Rectal smooth muscle tissue (tissue), 1 donor: ENCODE data around the gene SNAPC1.

Source experiments
- H3K27ac ChIP-seq: one replicate; pipeline ENCODE4 v1.7.0; 2013; ENCODE audit warnings: low read depth, low read length, inconsistent platforms
- H3K27me3 ChIP-seq: one replicate; pipeline ENCODE4 v1.7.0; 2013; ENCODE audit warnings: low read length; ENCODE audit not compliant: control insufficient read depth, insufficient read depth
- H3K36me3 ChIP-seq: one replicate; pipeline ENCODE4 v1.7.0; 2013; ENCODE audit warnings: low read length; ENCODE audit not compliant: control insufficient read depth, insufficient read depth
- H3K4me1 ChIP-seq: one replicate; pipeline ENCODE4 v1.7.0; 2013; ENCODE audit warnings: low read length; ENCODE audit not compliant: control insufficient read depth, insufficient read depth
- H3K4me3 ChIP-seq: one replicate; pipeline ENCODE4 v1.7.0; 2013; ENCODE audit warnings: low read length
- H3K9ac ChIP-seq: one replicate; pipeline ENCODE4 v1.7.0; 2013; ENCODE audit warnings: low read length

Gene SNAPC1, protein sequence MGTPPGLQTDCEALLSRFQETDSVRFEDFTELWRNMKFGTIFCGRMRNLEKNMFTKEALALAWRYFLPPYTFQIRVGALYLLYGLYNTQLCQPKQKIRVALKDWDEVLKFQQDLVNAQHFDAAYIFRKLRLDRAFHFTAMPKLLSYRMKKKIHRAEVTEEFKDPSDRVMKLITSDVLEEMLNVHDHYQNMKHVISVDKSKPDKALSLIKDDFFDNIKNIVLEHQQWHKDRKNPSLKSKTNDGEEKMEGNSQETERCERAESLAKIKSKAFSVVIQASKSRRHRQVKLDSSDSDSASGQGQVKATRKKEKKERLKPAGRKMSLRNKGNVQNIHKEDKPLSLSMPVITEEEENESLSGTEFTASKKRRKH

GRCh38 chr14:61761959-61762786, at the start of gene SNAPC1:
TSS of gene SNAPC1 (plus strand) at chr14:61762420. CDS start at chr14:61762461, 41 bp downstream.
- H3K4me3 ChIP-seq, result peak within 1 kb of the TSS; percentile 96
- no peaks in the 10 kb centered on the region for H3K27me3 ChIP-seq
- H3K9ac ChIP-seq, result peak within 1 kb of the TSS; percentile 81
- H3K27ac ChIP-seq, result peak within 1 kb of the TSS; percentile 85
- H3K36me3 ChIP-seq, result no peaks in the 10 kb centered on the region
- H3K4me1 ChIP-seq, result peaks cover 4% of the 10 kb centered on the region

GRCh38 chr14:61713724-61714437, 48.3 kb upstream of the SNAPC1 start:
- H3K4me1 ChIP-seq, result peaks cover 1% of the 10 kb centered on the region

GRCh38 chr14:61716956-61717355, 45.3 kb upstream of the SNAPC1 start:
- Histone ChIP-seq H3K27ac (no peak overlapping the region), H3K4me3 (no peak overlapping the region), H3K4me1 (peaks cover 7% of the 10 kb centered on the region), H3K9ac (no peak overlapping the region), H3K36me3 (peaks cover under 1% of the 10 kb centered on the region), H3K27me3 (no peaks in the 10 kb centered on the region)

More at GRCh38 chr14:61713724-61714437, 48.3 kb upstream of the SNAPC1 start:
- no peak overlapping the region for H3K4me3 ChIP-seq
- no peak overlapping the region for H3K27ac ChIP-seq
- H3K36me3 ChIP-seq, result no peaks in the 10 kb centered on the region
- H3K9ac ChIP-seq, result no peak overlapping the region
- H3K27me3 ChIP-seq, result no peaks in the 10 kb centered on the region

DNA sequence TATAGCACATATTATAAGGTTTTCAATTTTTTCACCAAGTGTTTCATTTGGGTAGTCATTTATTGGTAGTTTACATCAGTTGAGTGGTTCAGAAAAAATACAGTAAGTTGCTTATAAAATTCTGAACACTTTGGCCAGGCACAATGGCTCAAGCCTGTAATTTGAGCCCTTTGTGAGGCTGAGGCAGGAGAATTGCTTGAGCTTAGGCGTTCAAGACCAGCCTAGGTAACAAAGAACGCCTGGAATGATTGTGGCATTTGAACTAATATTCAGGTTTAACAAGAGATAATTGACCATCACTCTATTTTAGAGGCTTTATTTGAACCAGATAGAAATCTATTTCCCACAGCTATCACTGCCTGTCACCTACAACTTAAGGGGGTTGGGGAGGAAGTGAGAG, 44.2 kb upstream of the SNAPC1 start:
- Histone ChIP-seq H3K27me3 (no peaks in the 10 kb centered on the region), H3K36me3 (peaks cover 6% of the 10 kb centered on the region), H3K27ac (no peak overlapping the region), H3K9ac (no peak overlapping the region), H3K4me1 (peaks cover 7% of the 10 kb centered on the region), H3K4me3 (no peak overlapping the region)

DNA sequence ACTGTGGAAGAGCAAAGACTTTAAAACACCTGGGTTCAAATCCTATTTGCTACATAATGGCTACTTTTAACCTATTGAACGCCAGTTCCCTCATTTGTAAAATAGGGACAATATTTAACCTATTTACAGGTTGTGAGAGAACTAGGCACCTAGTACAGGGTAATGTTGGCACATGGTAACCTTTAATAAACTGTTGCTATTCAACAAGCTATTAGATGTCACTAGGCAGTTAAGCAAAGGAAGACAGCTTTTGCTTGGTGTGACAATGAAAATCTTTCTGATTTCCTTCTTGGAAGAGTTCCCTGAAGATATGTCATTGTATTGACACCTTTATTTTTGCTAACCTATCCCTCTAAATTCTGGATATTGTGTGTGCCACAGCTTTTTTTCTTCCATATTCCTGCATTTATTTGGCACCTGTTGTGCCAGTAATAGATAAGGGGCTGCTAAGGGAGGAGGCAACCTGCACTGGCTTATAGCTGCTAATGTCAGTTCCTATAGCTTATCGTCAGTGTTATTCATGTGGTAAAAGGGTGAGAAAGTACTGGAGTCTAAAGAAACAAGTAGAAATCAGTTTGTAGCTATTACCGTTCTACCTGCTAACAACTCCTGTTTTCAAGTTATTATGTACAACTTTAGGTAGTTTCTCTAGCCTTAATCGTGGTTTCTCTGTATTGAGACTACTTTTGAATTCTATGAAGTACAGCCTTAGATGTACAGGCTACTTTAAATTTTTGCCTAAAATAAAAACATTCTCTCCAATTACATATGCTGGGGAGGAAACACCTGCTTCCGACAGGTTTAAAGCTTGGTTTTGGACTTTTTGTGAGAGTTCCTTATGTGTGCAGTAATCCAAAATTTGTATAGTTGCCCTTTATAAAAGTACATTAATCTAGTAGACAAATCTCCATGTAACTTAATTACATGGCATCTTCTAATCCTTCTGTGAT, 42.6 kb upstream of the SNAPC1 start:
- peaks cover 6% of the 10 kb centered on the region for H3K36me3 ChIP-seq
- H3K4me3 ChIP-seq, result no peak overlapping the region
- H3K9ac ChIP-seq, result no peak overlapping the region
- peaks cover 7% of the 10 kb centered on the region for H3K4me1 ChIP-seq
- H3K27ac ChIP-seq, result no peak overlapping the region
- no peaks in the 10 kb centered on the region for H3K27me3 ChIP-seq

- H3K27me3 ChIP-seq, result no peaks in the 10 kb centered on the region
- H3K36me3 ChIP-seq, result peaks cover 6% of the 10 kb centered on the region
- no peak overlapping the region for H3K27ac ChIP-seq
- H3K4me3 ChIP-seq, result no peak overlapping the region
- peaks cover 7% of the 10 kb centered on the region for H3K4me1 ChIP-seq
- no peak overlapping the region for H3K9ac ChIP-seq
Measured at GRCh38 chr14:61720294-61720661, 41.9 kb upstream of the SNAPC1 start.

GRCh38 chr14:61720741-61721140, 41.5 kb upstream of the SNAPC1 start:
- peaks cover 6% of the 10 kb centered on the region for H3K36me3 ChIP-seq
- no peak overlapping the region for H3K9ac ChIP-seq
- H3K27me3 ChIP-seq, result no peaks in the 10 kb centered on the region
- H3K27ac ChIP-seq, result no peak overlapping the region
- peaks cover 7% of the 10 kb centered on the region for H3K4me1 ChIP-seq
- no peak overlapping the region for H3K4me3 ChIP-seq

DNA sequence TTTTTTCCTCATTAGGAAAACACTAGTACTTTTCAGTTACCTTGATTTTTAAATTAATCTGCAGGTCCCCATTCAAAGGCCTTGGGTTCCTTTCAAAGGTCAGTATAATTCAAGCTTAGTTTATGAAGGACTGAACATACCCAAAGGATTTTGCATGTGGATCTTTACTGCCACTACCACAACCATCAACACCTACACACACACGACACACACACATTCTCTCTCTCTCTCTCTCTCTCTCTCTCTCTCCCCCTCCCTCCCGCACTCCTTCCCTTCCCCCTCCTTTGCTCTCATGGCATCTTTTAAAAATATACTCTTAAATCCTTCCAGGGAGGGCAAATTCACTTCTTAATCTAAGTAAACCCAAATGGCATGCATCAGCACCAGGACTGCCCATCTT, 38.1 kb upstream of the SNAPC1 start:
- H3K27me3 ChIP-seq, result no peaks in the 10 kb centered on the region
- peaks cover 4% of the 10 kb centered on the region for H3K4me1 ChIP-seq
- no peak overlapping the region for H3K9ac ChIP-seq
- peaks cover 15% of the 10 kb centered on the region for H3K36me3 ChIP-seq
- H3K4me3 ChIP-seq, result no peak overlapping the region
- no peak overlapping the region for H3K27ac ChIP-seq

DNA sequence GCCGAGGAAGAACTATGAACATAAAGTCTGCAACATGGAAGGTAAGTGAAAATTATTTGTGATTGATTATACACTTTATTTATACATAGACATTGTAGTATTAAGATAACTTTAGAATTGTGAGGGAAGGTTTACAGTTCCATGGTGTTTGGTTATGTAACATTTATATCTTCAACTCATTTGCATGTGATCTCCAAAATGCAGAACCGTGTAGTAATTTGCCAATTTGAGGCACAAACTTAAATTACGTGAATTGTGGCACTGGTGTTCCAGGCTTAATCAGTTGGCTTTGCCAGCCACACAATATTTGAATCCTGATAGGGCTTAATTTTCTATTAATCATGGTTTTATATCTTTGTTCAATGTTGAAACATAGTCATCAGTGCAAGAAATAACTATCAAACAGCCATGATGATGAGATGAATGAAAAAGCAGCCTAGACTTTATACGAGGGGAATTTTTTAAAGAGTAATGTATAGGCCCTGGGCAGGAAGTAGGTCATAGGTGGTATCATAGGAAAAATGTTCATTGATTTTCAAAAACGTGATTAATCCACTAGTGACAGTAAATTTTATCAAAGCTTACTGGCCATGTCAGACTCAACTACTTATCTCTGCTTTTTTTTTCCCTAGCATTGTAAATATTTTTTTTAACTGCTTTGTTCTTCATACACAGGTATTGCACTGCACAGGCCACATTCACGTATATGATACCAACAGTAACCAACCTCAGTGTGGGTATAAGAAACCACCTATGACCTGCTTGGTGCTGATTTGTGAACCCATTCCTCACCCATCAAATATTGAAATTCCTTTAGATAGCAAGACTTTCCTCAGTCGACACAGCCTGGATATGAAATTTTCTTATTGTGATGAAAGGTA, 35.2 kb upstream of the SNAPC1 start:
- Histone ChIP-seq H3K27ac (no peak overlapping the region), H3K9ac (no peak overlapping the region), H3K27me3 (no peaks in the 10 kb centered on the region), H3K36me3 (peaks cover 14% of the 10 kb centered on the region), H3K4me1 (no peaks in the 10 kb centered on the region), H3K4me3 (no peak overlapping the region)

GRCh38 chr14:61730756-61731373, 31.4 kb upstream of the SNAPC1 start:
- Histone ChIP-seq H3K36me3 (peaks cover 16% of the 10 kb centered on the region), H3K27me3 (no peaks in the 10 kb centered on the region), H3K27ac (no peak overlapping the region), H3K4me3 (no peak overlapping the region), H3K4me1 (no peaks in the 10 kb centered on the region), H3K9ac (no peak overlapping the region)
